Stimulated activated CD8-positive, alpha-beta memory T cell treated with anti-CD3 and anti-CD28 coated beads, Interleukin-12 subunit alpha, Interleukin-12 subunit beta, amount 100 ng/mL, for 1 hour (primary cell): ENCODE data around the gene AKAP13.

ENCODE experiments used
- DNase-seq: peaks from one replicate; pipeline ENCODE4 v3.0.0-alpha.2; 2020; ENCODE audit warnings: low read depth

AKAP13 gene

GRCh38 chr15:85622221-85622831, 241.9 kb downstream of the AKAP13 start:
- DNase-seq: no peak

GRCh38 chr15:85623315-85624049, 243.1 kb downstream of the AKAP13 start:
- no peak for DNase-seq

- DNase-seq: no peak
Observed at GRCh38 chr15:85624291-85624801, 243.9 kb downstream of the AKAP13 start.

GRCh38 chr15:85625166-85625830, 244.9 kb downstream of the AKAP13 start:
- DNase-seq: no peak

GRCh38 chr15:85625856-85626255, 245.5 kb downstream of the AKAP13 start:
- DNase-seq: no peak

GRCh38 chr15:85627213-85627935, 247.0 kb downstream of the AKAP13 start:
- DNase-seq: no peak

- DNase-seq: no peak
Observed at GRCh38 chr15:85630311-85630710, 249.9 kb downstream of the AKAP13 start.

- no peak for DNase-seq
Observed at GRCh38 chr15:85631018-85631417, 250.6 kb downstream of the AKAP13 start.

GRCh38 chr15:85632014-85632413, 251.6 kb downstream of the AKAP13 start:
- no peak for DNase-seq

GRCh38 chr15:85633859-85634258, 253.5 kb downstream of the AKAP13 start:
- DNase-seq: no peak

GRCh38 chr15:85636351-85636750, 255.9 kb downstream of the AKAP13 start:
- no peak for DNase-seq

- DNase-seq: no peak
Observed at GRCh38 chr15:85639752-85640381, 259.5 kb downstream of the AKAP13 start.

GRCh38 chr15:85642065-85642692, 261.8 kb downstream of the AKAP13 start:
- no peak for DNase-seq

GRCh38 chr15:85642693-85643066, 262.3 kb downstream of the AKAP13 start:
- DNase-seq: no peak

GRCh38 chr15:85646538-85647091, 266.2 kb downstream of the AKAP13 start:
- peak; percentile 12 for DNase-seq

GRCh38 chr15:85649372-85649771, 269.0 kb downstream of the AKAP13 start:
- DNase-seq: no peak

- no peak for DNase-seq
Observed at GRCh38 chr15:85651548-85651947, 271.1 kb downstream of the AKAP13 start.

- DNase-seq: no peak
Observed at GRCh38 chr15:85652457-85652856, 272.1 kb downstream of the AKAP13 start.

- DNase-seq: no peak
Observed at GRCh38 chr15:85657132-85657531, 276.7 kb downstream of the AKAP13 start.

- DNase-seq: no peak
Observed at GRCh38 chr15:85658816-85659215, 278.4 kb downstream of the AKAP13 start.

GRCh38 chr15:85661859-85662258, 281.5 kb downstream of the AKAP13 start:
- no peak for DNase-seq
